Spleen (tissue), 11 donors: ENCODE data around the gene ARFGEF3. TPM values are rescaled to one million over a fixed set of nuclear protein-coding genes. Genes with fewer than 3 reads are reported as not detected.

ENCODE experiments used
- DNase-seq: peaks from one replicate; pipeline ENCODE4 v3.0.0-alpha.2; 2020
- H3K27ac ChIP-seq, 8 donors: fragments of 200-600 bp; sonication (generic) in 7 of 8; 1 replicate in 4 of 8; 2 replicates in 4 of 8; pipeline versions ENCODE4 v1.5.0 to v1.8.0; 2016 to 2021; ENCODE audit warnings: inconsistent platforms in 4 of 8, mild to moderate bottlenecking in 4 of 8, moderate library complexity in 1 of 8
- H3K27me3 ChIP-seq, 7 donors: fragments of 200-600 bp; sonication (generic) in 6 of 7; replicated peaks in 1 of 7; 1 replicate in 4 of 7; 2 replicates in 3 of 7; pipeline versions ENCODE4 v1.5.0 to v1.8.0; 2016 to 2021; ENCODE audit warnings: inconsistent platforms in 3 of 7, mild to moderate bottlenecking in 1 of 7
- H3K36me3 ChIP-seq, 6 donors: fragments of 200-600 bp; sonication (generic) in 5 of 6; 1 replicate in 4 of 6; 2 replicates in 2 of 6; pipeline versions ENCODE4 v1.5.0 to v1.8.0; 2016 to 2021; ENCODE audit warnings: inconsistent platforms in 2 of 6
- H3K4me1 ChIP-seq, 6 donors: fragments of 200-600 bp; sonication (generic) in 5 of 6; 1 replicate in 3 of 6; 2 replicates in 3 of 6; pipeline versions ENCODE4 v1.5.0 to v1.8.0; 2016 to 2021; ENCODE audit warnings: inconsistent platforms in 3 of 6
- H3K4me3 ChIP-seq, 8 donors: fragments of 200-600 bp; sonication (generic) in 7 of 8; 1 replicate in 4 of 8; 2 replicates in 4 of 8; pipeline versions ENCODE4 v1.5.0 to v1.8.0; 2016 to 2021; ENCODE audit warnings: inconsistent platforms in 4 of 8, mild to moderate bottlenecking in 4 of 8, moderate library complexity in 2 of 8
- H3K9me3 ChIP-seq, 8 donors: fragments of 200-600 bp; sonication (generic) in 7 of 8; 1 replicate in 4 of 8; 2 replicates in 4 of 8; pipeline versions ENCODE4 v1.5.0 to v1.8.0; 2016 to 2021; ENCODE audit warnings: inconsistent platforms in 4 of 8
- CTCF ChIP-seq, 11 experiments: fragments of 200-600 bp in 7 of 11; fragments of 450-650 bp in 4 of 11; sonication (generic) in 4 of 11; IDR thresholded peaks in 8 of 11; conservative IDR thresholded peaks in 3 of 11; 1 replicate in 7 of 11; 2 replicates in 4 of 11; pipeline versions ENCODE4 v1.4.0 to v1.8.0; 2016 to 2021; ENCODE audit warnings: antibody characterized with exemption in 11 of 11, inconsistent platforms in 4 of 11, mild to moderate bottlenecking in 1 of 11
- POLR2A ChIP-seq, 3 donors: fragments of 450-650 bp; IDR thresholded peaks; one replicate each; pipeline ENCODE4 v1.5.1; 2017; ENCODE audit warnings: antibody characterized with exemption in 3 of 3, mild to moderate bottlenecking in 1 of 3
- POLR2AphosphoS5 ChIP-seq, 3 donors: sonication (generic); formaldehyde crosslinking; IDR thresholded peaks; one replicate each; pipeline ENCODE4 v1.5.1; 2017; ENCODE audit warnings: antibody characterized with exemption in 3 of 3
- WGBS, 5 donors: extraction: QIAGEN DNeasy Blood & Tissue Kit in 3 of 5; methylation state at CpG; one replicate each; pipeline versions ENCODE4 v1.1.5 to v1.1.7; 2013 to 2018; 5-methylcytosine and 5-hydroxymethylcytosine counted together
- intact Hi-C: fragments of 100-400 bp; cut with DNase I; formaldehyde crosslinking; loops from one replicate; pipeline ENCODE4 v1.15.0; 2023; ENCODE audit warnings: low total_unique reads
- polyA plus RNA-seq, 3 donors: library from polyadenylated mRNA; stranded (reverse); fragments of 200-250 nt; gene quantifications; one replicate each; pipeline ENCODE4 v1.2.1, GENCODE V29; 2013
- total RNA-seq, 7 donors: library from RNA; depleted of rRNA in 3 of 7; stranded (reverse); fragments of >200 nt in 3 of 7; fragmentation: NEBNext Ultra II Directional in 4 of 7; extraction: Animal tissue kit (Norgen Biotek cat#: 25700) in 4 of 7; gene quantifications; one replicate each; pipeline versions ENCODE4 v1.1.0 to v1.2.1, GENCODE V29; 2016 to 2021
- donor health status: healthy with polysubstance abuse.
- donor health status: DM: no; HTN: no; CAD: no; lungs with moderate emphysema.
- donor health status: DM: no; HTN: no; CAD: no.
- donor health status: Bipolar disorder and iron deficiency.
- donor health status: healthy.
- donor health status: DM: no; HTN: no; CAD: no.
- donor health status: DM: yes; HTN: yes; CAD: no.

The ARFGEF3 gene
- total and polyA plus RNA-seq, 10 donors: 0.09 to 3.1 (median 1.7) TPM

- intact Hi-C loops: loop anchor here (10.0 kb wide), 1 partner anchor 175 kb away; no protein-coding TSS in a partner anchor
Observed at GRCh38 chr6:138289739-138290138, 128.0 kb downstream of the ARFGEF3 start.

GRCh38 chr6:138290423-138290962 is 128.8 kb downstream of the ARFGEF3 start:
- H3K9me3 ChIP-seq: no peaks in the 10 kb centered on the region
- TF ChIP-seq CTCF (IDR thresholded peaks at IDR 0.05 in 8 of 11, conservative IDR thresholded peaks at IDR 0.05 in 3 of 11) (no peak), POLR2A (IDR thresholded peaks at IDR 0.05) (no peak), POLR2AphosphoS5 (IDR thresholded peaks at IDR 0.05) (no peak)
- no peak overlapping the region for H3K4me3 ChIP-seq
- H3K4me1 ChIP-seq: no peaks in the 10 kb centered on the region
- DNase-seq: peak; percentile 62
- no peaks in the 10 kb centered on the region for H3K27me3 ChIP-seq
- H3K36me3 ChIP-seq: peaks cover 0 to 4% (median 0%) of the 10 kb centered on the region in 6 donors
- H3K27ac ChIP-seq: no peak overlapping the region
- WGBS, 5 donors: 66 to 90% (median 78%) methylated on average over 4 to 5 of the region's 5 CpGs
- intact Hi-C loops: no loop called here

More at GRCh38 chr6:138289739-138290138, 128.0 kb downstream of the ARFGEF3 start:
- peak; percentile 60 for DNase-seq
- no peaks in the 10 kb centered on the region for H3K4me1 ChIP-seq
- TF ChIP-seq POLR2A (IDR thresholded peaks at IDR 0.05) (no peak), CTCF (IDR thresholded peaks at IDR 0.05 in 8 of 11, conservative IDR thresholded peaks at IDR 0.05 in 3 of 11) (peak in 1 of 11 experiments; percentile 33)
- no peak overlapping the region for H3K4me3 ChIP-seq
- H3K9me3 ChIP-seq: no peaks in the 10 kb centered on the region
- no peak overlapping the region for H3K27ac ChIP-seq
- H3K27me3 ChIP-seq: no peaks in the 10 kb centered on the region
- 44 to 68% (median 50%) methylated on average over 6 of the region's 6 CpGs for WGBS, 5 donors
- H3K36me3 ChIP-seq: peaks cover 0 to 4% (median 0%) of the 10 kb centered on the region in 6 donors

GRCh38 chr6:138291036-138291848 is 129.5 kb downstream of the ARFGEF3 start:
- Histone ChIP-seq H3K27ac (no peak overlapping the region), H3K4me1 (no peaks in the 10 kb centered on the region), H3K4me3 (no peak overlapping the region), H3K9me3 (no peaks in the 10 kb centered on the region), H3K36me3 (peaks cover 0 to 4% (median 0%) of the 10 kb centered on the region in 6 donors), H3K27me3 (no peaks in the 10 kb centered on the region)
- TF ChIP-seq POLR2A (IDR thresholded peaks at IDR 0.05) (no peak), POLR2AphosphoS5 (IDR thresholded peaks at IDR 0.05) (no peak), CTCF (IDR thresholded peaks at IDR 0.05 in 8 of 11, conservative IDR thresholded peaks at IDR 0.05 in 3 of 11) (no peak)
- peak; percentile 49 for DNase-seq
- intact Hi-C loops: no loop called here
- 86 to 93% (median 87%) methylated on average over 18 to 21 of the region's 21 CpGs for WGBS, 5 donors

- 84 to 97% (median 91%) methylated on average over 14 to 28 of the region's 28 CpGs for WGBS, 5 donors
- TF ChIP-seq CTCF (IDR thresholded peaks at IDR 0.05 in 8 of 11, conservative IDR thresholded peaks at IDR 0.05 in 3 of 11) (no peak), POLR2A (IDR thresholded peaks at IDR 0.05) (no peak), POLR2AphosphoS5 (IDR thresholded peaks at IDR 0.05) (no peak)
- Histone ChIP-seq H3K27ac (no peak overlapping the region), H3K36me3 (peaks cover 0 to 4% (median 0%) of the 10 kb centered on the region in 6 donors), H3K27me3 (no peaks in the 10 kb centered on the region), H3K9me3 (no peaks in the 10 kb centered on the region), H3K4me1 (no peaks in the 10 kb centered on the region), H3K4me3 (no peak overlapping the region)
- intact Hi-C loops: no loop called here
- peak; percentile 66 for DNase-seq
Observed at GRCh38 chr6:138291849-138292181, 130.1 kb downstream of the ARFGEF3 start.
